MCF 10A (cell line): ENCODE measurements around the gene CYP4X1. TPM values are rescaled to one million over a fixed set of nuclear protein-coding genes. Genes with fewer than 3 reads are reported as not detected.
"Not testable (repeated sequence)": the region's sequence is repeated elsewhere in the genome, so short reads cannot be mapped to it uniquely, and the experiment has no call there.

ENCODE experiments used
- BruUV-seq: library from RNA; stranded (reverse); fragments of 400-500 nt; replicated peaks from 2 replicates; lab custom pipeline; 2021; lab: Mats Ljungman, UMichigan
- CTCF ChIA-PET: fragments of 300-600 bp; sonication (Branson Sonifier 250); formaldehyde crosslinking; extraction: SDS; loops from one replicate; lab custom pipeline; 2021; ENCODE audit warnings: antibody characterized with exemption, inconsistent platforms; lab: Yijun Ruan, JAX
- POLR2A ChIA-PET: fragments of 300-600, 350-650 bp; sonication (Branson Sonifier 250); formaldehyde crosslinking; extraction: SDS; loops from one replicate; lab custom pipeline; 2020; ENCODE audit warnings: antibody characterized with exemption, inconsistent platforms; lab: Yijun Ruan, JAX
- DNase-seq: peaks from one replicate; pipeline ENCODE4 v3.0.0-alpha.2; 2018; ENCODE audit not compliant: unreplicated experiment
- H3K27ac Mint-ChIP-seq: one replicate; pipeline ENCODE4 v1.8.0; 2022; ENCODE audit warnings: mild to moderate bottlenecking, low read depth, mixed read lengths; ENCODE audit not compliant: unreplicated experiment
- H3K27me3 Mint-ChIP-seq: one replicate; pipeline ENCODE4 v1.8.0; 2022; ENCODE audit warnings: mixed read lengths; ENCODE audit not compliant: insufficient read depth, unreplicated experiment
- H3K36me3 Mint-ChIP-seq: one replicate; pipeline ENCODE4 v1.8.0; 2022; ENCODE audit warnings: mild to moderate bottlenecking, moderate library complexity, mixed read lengths; ENCODE audit not compliant: insufficient read depth, unreplicated experiment
- H3K4me1 Mint-ChIP-seq: one replicate; pipeline ENCODE4 v1.8.0; 2022; ENCODE audit warnings: mixed read lengths; ENCODE audit not compliant: insufficient read depth, unreplicated experiment
- H3K4me3 Mint-ChIP-seq: one replicate; pipeline ENCODE4 v1.8.0; 2022; ENCODE audit warnings: mild to moderate bottlenecking, moderate library complexity, mixed read lengths; ENCODE audit not compliant: unreplicated experiment
- H3K9me3 Mint-ChIP-seq: one replicate; pipeline ENCODE4 v1.8.0; 2022; ENCODE audit warnings: mixed read lengths; ENCODE audit not compliant: unreplicated experiment
- CTCF ChIP-seq: fragments of 200-600 bp; IDR thresholded peaks from one replicate; pipeline ENCODE4 v1.8.0; 2022; ENCODE audit warnings: antibody characterized with exemption, mild to moderate bottlenecking; ENCODE audit not compliant: unreplicated experiment
- intact Hi-C: fragments of 100-400 bp; cut with micrococcal nuclease; formaldehyde crosslinking; loops from 2 replicates; pipeline ENCODE4 v1.14.1; 2022
- total RNA-seq: library from RNA; stranded (reverse); gene quantifications from 2 replicates; pipeline ENCODE4 v1.2.3, GENCODE V29; 2022

Gene CYP4X1
- total RNA-seq, 1 experiment from 2014 or later = 1.2 TPM

- CTCF ChIA-PET = interaction anchor here (0.6 to 1.0 kb wide), 2 partner anchors 69 to 92 kb away, joined by 4 to 5 read pairs; no protein-coding TSS in a partner anchor
- H3K9me3 Mint-ChIP-seq, BruUV-seq, H3K36me3 Mint-ChIP-seq, H3K27ac Mint-ChIP-seq, POLR2A ChIA-PET, H3K27me3 Mint-ChIP-seq, H3K4me1 Mint-ChIP-seq, H3K4me3 Mint-ChIP-seq: not testable (repeated sequence)
- DNase-seq = peak; percentile 55
- intact Hi-C loops = loop anchor here (5.0 to 10.0 kb wide), 2 partner anchors 215 to 342 kb away; no protein-coding TSS in a partner anchor
- peak; percentile 43 for TF ChIP-seq CTCF
Observed at GRCh38 chr1:47089356-47089755, 65.9 kb downstream of the CYP4X1 start.

GRCh38 chr1:47091476-47091875 lies 68.0 kb downstream of the CYP4X1 start:
- DNase-seq, intact Hi-C loops, BruUV-seq, H3K27ac Mint-ChIP-seq, H3K27me3 Mint-ChIP-seq, H3K4me3 Mint-ChIP-seq, H3K9me3 Mint-ChIP-seq, H3K36me3 Mint-ChIP-seq, POLR2A ChIA-PET, H3K4me1 Mint-ChIP-seq: not testable (repeated sequence)
- peak; percentile 15 for TF ChIP-seq CTCF
- CTCF ChIA-PET = interaction anchor here (0.5 kb wide), 1 partner anchor 746 kb away, joined by 5 read pairs; no protein-coding TSS in a partner anchor

Other genes with a start within 250 kb of the CYP4X1 start
- 5.9 and 10.1 TPM in 2 replicates for gene CYP4B1, start 224.6 kb upstream of the CYP4X1 start, total RNA-seq
- gene CYP4A11, start 82.2 kb upstream of the CYP4X1 start, total RNA-seq = not detected in 2 replicates
- not detected in 2 replicates for gene CYP4Z1, start 43.6 kb downstream of the CYP4X1 start, total RNA-seq
- not detected in 2 replicates for gene CYP4A22, start 113.8 kb downstream of the CYP4X1 start, total RNA-seq
- gene PDZK1IP1, start 166.4 kb downstream of the CYP4X1 start, total RNA-seq = 17.9 and 19.6 TPM in 2 replicates
- gene TAL1, start 208.6 kb downstream of the CYP4X1 start, total RNA-seq = not detected in 2 replicates